Smooth muscle cell (in vitro differentiated cells): Measurements from ENCODE around the gene URI1. TPM values are rescaled to one million over a fixed set of nuclear protein-coding genes. Genes with fewer than 3 reads are reported as not detected.

ENCODE experiments used
- DNase-seq: peaks from one replicate; lab custom pipeline; 2025; ENCODE audit not compliant: unreplicated experiment; lab: John Stamatoyannopoulos, UW
- H2AFZ ChIP-seq: fragments of 200-600 bp; sonication (generic); 2 replicates; pipeline ENCODE4 v1.6.0; 2016; ENCODE audit warnings: antibody characterized with exemption, low read depth, mild to moderate bottlenecking
- H3F3A ChIP-seq: fragments of 200-600 bp; sonication (generic); 2 replicates; pipeline ENCODE4 v1.6.0; 2017; ENCODE audit warnings: antibody characterized with exemption, low read depth
- H3K27ac ChIP-seq: fragments of 200-600 bp; sonication (generic); 2 replicates; pipeline ENCODE4 v1.5.1; 2016; ENCODE audit warnings: low read depth, mild to moderate bottlenecking
- H3K27me3 ChIP-seq: fragments of 200-600 bp; sonication (generic); 2 replicates; pipeline ENCODE4 v1.6.1; 2016; ENCODE audit warnings: low read depth, mild to moderate bottlenecking
- H3K36me3 ChIP-seq: fragments of 200-600 bp; sonication (generic); 2 replicates; pipeline ENCODE4 v1.5.1; 2016; ENCODE audit warnings: low read depth
- H3K4me1 ChIP-seq: fragments of 200-600 bp; sonication (generic); 2 replicates; pipeline ENCODE4 v1.5.1; 2016; ENCODE audit warnings: low read depth
- H3K4me2 ChIP-seq: fragments of 200-600 bp; sonication (generic); 2 replicates; pipeline ENCODE4 v1.6.0; 2016; ENCODE audit warnings: mild to moderate bottlenecking
- H3K4me3 ChIP-seq: fragments of 200-600 bp; sonication (generic); 2 replicates; pipeline ENCODE4 v1.5.1; 2016; ENCODE audit warnings: mild to moderate bottlenecking
- H3K79me2 ChIP-seq: fragments of 200-600 bp; sonication (generic); 2 replicates; pipeline ENCODE4 v1.6.0; 2016; ENCODE audit warnings: low read depth, mild to moderate bottlenecking
- H3K9ac ChIP-seq: fragments of 200-600 bp; sonication (generic); 2 replicates; pipeline ENCODE4 v1.6.0; 2016; ENCODE audit warnings: low read depth
- H3K9me3 ChIP-seq: fragments of 200-600 bp; sonication (generic); replicated peaks from 2 replicates; pipeline ENCODE4 v1.5.1; 2016; ENCODE audit warnings: low read depth
- H4K20me1 ChIP-seq: fragments of 200-600 bp; sonication (generic); 2 replicates; pipeline ENCODE4 v1.6.0; 2016; ENCODE audit warnings: low read depth
- WGBS: methylation state at CpG from one replicate; pipeline ENCODE4 v1.1.7; 2016; ENCODE audit warnings: low lambda C conversion rate; 5-methylcytosine and 5-hydroxymethylcytosine counted together
- polyA plus RNA-seq: library from polyadenylated mRNA; unstranded; fragments of >200 nt; fragmentation: Nextera tagmentation; extraction: Ambion mirVana; gene quantifications from 2 replicates; pipeline ENCODE4 v1.2.1, GENCODE V29; 2016
- total RNA-seq: library from RNA; depleted of rRNA; stranded (reverse); fragments of >200 nt; gene quantifications from 2 replicates; pipeline ENCODE4 v1.2.3, GENCODE V29; 2014
- TF ChIP-seq, protein P1 (sequence below): fragments of 200-600 bp; sonication (generic); IDR thresholded peaks from 2 replicates; pipeline ENCODE4 v1.5.1; 2017; ENCODE audit warnings: borderline replicate concordance, mild to moderate bottlenecking, antibody characterized with exemption; ENCODE audit not compliant: insufficient read depth, poor library complexity, severe bottlenecking

Gene URI1
- total and polyA plus RNA-seq, 2 experiments from 2014 or later, result 39.3 to 47.6 TPM

DNA sequence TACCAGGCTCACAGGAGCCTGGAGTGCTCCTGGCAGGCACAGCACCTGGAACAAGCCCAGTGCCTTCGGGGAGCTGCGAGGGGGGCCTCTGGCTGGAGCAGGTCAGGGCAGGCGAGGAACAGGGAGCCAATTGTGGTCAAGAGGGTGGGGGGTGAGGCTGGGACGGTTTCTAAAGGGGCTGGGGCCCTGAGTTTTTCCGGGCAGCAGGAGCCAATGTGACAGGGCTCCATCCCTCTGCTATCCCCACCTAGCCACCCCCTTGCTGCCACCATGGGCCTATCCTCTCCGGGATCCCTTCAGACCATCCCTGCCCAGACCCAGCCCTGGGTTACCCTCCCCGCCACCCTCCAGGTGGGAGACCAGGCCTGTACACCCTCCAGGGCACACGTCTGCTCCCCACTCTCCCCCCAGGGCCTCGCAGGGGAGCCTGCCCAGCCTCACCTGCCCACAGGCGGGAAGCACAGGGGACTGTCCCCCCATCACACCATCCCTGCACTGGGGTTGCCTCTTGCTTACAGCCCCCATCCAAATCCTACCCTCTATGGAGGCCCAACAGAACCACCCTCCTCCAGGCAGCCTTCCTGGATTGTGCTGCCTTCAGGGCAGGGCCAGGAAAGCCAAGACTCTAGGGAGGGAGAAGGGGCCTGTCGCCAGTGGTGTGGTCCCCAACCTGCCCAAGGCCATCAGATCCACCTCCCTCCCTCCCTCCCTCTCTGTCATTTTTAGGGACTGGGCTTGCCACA lies 121.0 kb downstream of the URI1 start:
- Histone ChIP-seq H3K36me3 (no peaks in the 10 kb centered on the region), H3K9me3 (no peaks in the 10 kb centered on the region), H3K9ac (no peak overlapping the region), H3K4me1 (no peaks in the 10 kb centered on the region), H4K20me1 (no peaks in the 10 kb centered on the region), H3K79me2 (no peaks in the 10 kb centered on the region), H3K4me3 (no peak overlapping the region), H3K27ac (no peak overlapping the region), H3F3A (no peaks in the 10 kb centered on the region), H2AFZ (no peak overlapping the region), H3K4me2 (no peak overlapping the region), H3K27me3 (no peaks in the 10 kb centered on the region)
- no peak for DNase-seq
- 88% methylated on average over 8 of the region's 11 CpGs for WGBS
- TF ChIP-seq, protein P1, sequence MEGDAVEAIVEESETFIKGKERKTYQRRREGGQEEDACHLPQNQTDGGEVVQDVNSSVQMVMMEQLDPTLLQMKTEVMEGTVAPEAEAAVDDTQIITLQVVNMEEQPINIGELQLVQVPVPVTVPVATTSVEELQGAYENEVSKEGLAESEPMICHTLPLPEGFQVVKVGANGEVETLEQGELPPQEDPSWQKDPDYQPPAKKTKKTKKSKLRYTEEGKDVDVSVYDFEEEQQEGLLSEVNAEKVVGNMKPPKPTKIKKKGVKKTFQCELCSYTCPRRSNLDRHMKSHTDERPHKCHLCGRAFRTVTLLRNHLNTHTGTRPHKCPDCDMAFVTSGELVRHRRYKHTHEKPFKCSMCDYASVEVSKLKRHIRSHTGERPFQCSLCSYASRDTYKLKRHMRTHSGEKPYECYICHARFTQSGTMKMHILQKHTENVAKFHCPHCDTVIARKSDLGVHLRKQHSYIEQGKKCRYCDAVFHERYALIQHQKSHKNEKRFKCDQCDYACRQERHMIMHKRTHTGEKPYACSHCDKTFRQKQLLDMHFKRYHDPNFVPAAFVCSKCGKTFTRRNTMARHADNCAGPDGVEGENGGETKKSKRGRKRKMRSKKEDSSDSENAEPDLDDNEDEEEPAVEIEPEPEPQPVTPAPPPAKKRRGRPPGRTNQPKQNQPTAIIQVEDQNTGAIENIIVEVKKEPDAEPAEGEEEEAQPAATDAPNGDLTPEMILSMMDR, result no peak

DNA sequence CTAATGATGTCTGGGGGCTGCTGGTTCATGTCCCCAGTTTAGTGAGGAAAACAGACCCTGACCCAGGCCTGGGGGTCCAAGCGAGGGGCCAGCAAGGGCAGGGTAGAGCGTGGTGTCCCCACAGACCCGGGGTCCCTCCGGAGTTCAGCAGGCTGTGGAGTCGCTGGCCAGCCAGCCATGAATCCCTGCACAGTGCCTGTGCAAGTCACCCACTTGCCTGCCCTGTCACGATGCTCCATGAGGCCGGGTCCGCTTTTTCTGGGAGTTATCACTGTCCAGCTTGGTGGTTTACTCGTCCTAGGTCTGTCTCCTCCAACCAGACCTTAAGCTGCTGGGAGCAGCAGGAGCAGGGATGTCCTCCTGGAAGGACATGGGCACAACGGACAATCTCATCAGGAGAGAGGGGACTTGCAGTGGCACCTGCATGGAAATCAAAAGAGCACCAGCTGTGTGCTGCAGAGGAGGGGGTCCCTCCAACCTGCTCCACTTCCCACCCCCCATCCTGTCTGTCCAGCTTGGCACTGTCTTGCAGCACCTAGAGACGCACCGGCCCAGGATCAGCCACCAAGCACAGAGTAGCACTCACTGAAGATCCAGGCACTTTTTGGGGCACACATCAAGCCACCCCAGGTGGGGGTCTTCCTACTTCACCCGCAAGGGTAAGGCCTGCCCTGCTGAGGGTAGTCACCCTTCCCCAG lies 121.8 kb downstream of the URI1 start:
- H3K4me3 ChIP-seq, result no peak overlapping the region
- no peaks in the 10 kb centered on the region for H4K20me1 ChIP-seq
- H3K27me3 ChIP-seq, result no peaks in the 10 kb centered on the region
- DNase-seq, result no peak
- no peaks in the 10 kb centered on the region for H3K36me3 ChIP-seq
- H3K4me1 ChIP-seq, result no peaks in the 10 kb centered on the region
- H3K4me2 ChIP-seq, result no peak overlapping the region
- H3K27ac ChIP-seq, result no peak overlapping the region
- H3K9ac ChIP-seq, result no peak overlapping the region
- no peaks in the 10 kb centered on the region for H3F3A ChIP-seq
- H3K9me3 ChIP-seq, result no peaks in the 10 kb centered on the region
- H2AFZ ChIP-seq, result no peak overlapping the region
- TF ChIP-seq, protein P1, result no peak
- no peaks in the 10 kb centered on the region for H3K79me2 ChIP-seq
- 93% methylated on average over 13 of the region's 13 CpGs for WGBS

DNA sequence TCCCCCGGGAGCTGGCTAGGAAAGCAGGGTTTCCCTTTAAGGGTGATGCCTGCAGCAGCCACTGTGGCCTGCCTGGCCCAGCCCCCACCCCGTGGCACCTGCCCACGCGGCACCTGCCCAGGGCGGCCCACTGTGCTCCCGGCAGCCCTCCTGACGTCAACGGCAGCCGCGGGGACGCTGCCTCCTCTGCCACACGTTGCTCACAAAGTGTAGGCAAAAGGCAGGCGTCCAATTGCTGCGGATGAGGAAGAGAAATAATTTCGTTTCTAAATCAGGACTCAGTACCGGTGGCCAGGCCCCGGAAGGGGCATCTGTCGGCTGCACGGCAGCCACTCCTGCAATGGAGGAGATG lies 122.3 kb downstream of the URI1 start:
- no peak overlapping the region for H3K9ac ChIP-seq
- WGBS, result 86% methylated on average over 19 of the region's 19 CpGs
- no peak overlapping the region for H3K4me2 ChIP-seq
- H4K20me1 ChIP-seq, result no peaks in the 10 kb centered on the region
- no peaks in the 10 kb centered on the region for H3F3A ChIP-seq
- DNase-seq, result no peak
- H3K36me3 ChIP-seq, result no peaks in the 10 kb centered on the region
- H2AFZ ChIP-seq, result no peak overlapping the region
- no peaks in the 10 kb centered on the region for H3K9me3 ChIP-seq
- no peaks in the 10 kb centered on the region for H3K79me2 ChIP-seq
- H3K27me3 ChIP-seq, result no peaks in the 10 kb centered on the region
- peaks cover 2% of the 10 kb centered on the region for H3K4me1 ChIP-seq
- no peak overlapping the region for H3K4me3 ChIP-seq
- no peak overlapping the region for H3K27ac ChIP-seq
- TF ChIP-seq, protein P1, result no peak
